PC-3 (cell line): ENCODE results near the gene ASXL1.

Experiments used
- EZH2 ChIP-seq: fragments of 300-600 bp; sonication (generic); IDR thresholded peaks from one replicate; pipeline ENCODE4 v1.6.1; 2017; ENCODE audit warnings: antibody characterized with exemption, mild to moderate bottlenecking, low read length; ENCODE audit not compliant: unreplicated experiment
- TF ChIP-seq, protein P1 (sequence below): fragments of 300-600 bp; sonication (generic); conservative IDR thresholded peaks from 2 replicates; pipeline ENCODE4 v1.5.1; 2017; ENCODE audit warnings: antibody characterized with exemption, low read depth, mild to moderate bottlenecking, low read length

DNA sequence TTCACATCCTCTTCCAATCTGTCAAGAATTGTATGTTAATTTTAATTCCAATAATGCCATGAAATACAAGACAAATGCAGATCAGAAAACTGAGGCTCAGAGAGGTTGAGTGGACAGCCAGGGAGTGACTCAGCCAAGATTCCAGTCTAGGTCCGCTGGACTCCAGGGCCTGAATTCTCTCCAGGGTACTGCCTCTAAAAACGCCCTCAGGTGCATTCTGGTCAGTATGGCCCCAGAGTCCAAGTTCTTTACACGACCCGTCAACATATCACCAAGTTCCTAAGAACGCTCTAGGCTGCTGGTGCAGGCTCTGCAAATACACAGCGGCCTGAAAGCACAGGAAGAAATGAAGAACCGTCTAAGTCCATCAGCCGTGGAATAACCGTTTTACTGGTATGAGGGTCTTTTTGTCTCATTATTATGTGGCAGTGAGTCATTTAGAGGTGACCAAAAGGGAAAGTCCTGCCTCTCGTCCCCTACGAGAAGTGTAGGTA, 709 bp upstream of the ASXL1 start:
- no peak for TF ChIP-seq EZH2
- TF ChIP-seq, protein P1, sequence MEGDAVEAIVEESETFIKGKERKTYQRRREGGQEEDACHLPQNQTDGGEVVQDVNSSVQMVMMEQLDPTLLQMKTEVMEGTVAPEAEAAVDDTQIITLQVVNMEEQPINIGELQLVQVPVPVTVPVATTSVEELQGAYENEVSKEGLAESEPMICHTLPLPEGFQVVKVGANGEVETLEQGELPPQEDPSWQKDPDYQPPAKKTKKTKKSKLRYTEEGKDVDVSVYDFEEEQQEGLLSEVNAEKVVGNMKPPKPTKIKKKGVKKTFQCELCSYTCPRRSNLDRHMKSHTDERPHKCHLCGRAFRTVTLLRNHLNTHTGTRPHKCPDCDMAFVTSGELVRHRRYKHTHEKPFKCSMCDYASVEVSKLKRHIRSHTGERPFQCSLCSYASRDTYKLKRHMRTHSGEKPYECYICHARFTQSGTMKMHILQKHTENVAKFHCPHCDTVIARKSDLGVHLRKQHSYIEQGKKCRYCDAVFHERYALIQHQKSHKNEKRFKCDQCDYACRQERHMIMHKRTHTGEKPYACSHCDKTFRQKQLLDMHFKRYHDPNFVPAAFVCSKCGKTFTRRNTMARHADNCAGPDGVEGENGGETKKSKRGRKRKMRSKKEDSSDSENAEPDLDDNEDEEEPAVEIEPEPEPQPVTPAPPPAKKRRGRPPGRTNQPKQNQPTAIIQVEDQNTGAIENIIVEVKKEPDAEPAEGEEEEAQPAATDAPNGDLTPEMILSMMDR, result no peak
